WTC11 (cell line): ENCODE data around the gene SPATC1L. TPM values are rescaled to one million over a fixed set of nuclear protein-coding genes. Genes with fewer than 3 reads are reported as not detected.

Source experiments
- ATAC-seq: fragments of 200-7000 bp; cut with Tn5 transposase; 2 replicates; pipeline ENCODE4 v1.10.0; 2021; ENCODE audit warnings: mild to moderate bottlenecking, moderate library complexity
- CTCF ChIA-PET: fragments of 300-600 bp; sonication (Branson Sonifier 250); formaldehyde crosslinking; loops from one replicate; lab custom pipeline; 2021; ENCODE audit warnings: antibody characterized with exemption; lab: Charles Lee
- POLR2A ChIA-PET: fragments of 350-600 bp; sonication (Branson Sonifier 250); formaldehyde crosslinking; loops from one replicate; lab custom pipeline; 2021; ENCODE audit warnings: antibody characterized with exemption; lab: Charles Lee
- DNase-seq: peaks from one replicate; pipeline ENCODE4 v3.0.0; 2021; ENCODE audit warnings: low spot score
- H3K27ac Mint-ChIP-seq: 2 replicates; pipeline ENCODE4 v1.8.0; 2021; ENCODE audit warnings: mixed read lengths
- H3K27me3 Mint-ChIP-seq: 2 replicates; pipeline ENCODE4 v1.8.0; 2021; ENCODE audit warnings: low read depth, mild to moderate bottlenecking, moderate library complexity, mixed read lengths
- H3K36me3 Mint-ChIP-seq: 2 replicates; pipeline ENCODE4 v1.8.0; 2021; ENCODE audit warnings: mixed read lengths
- H3K4me1 Mint-ChIP-seq: 2 replicates; pipeline ENCODE4 v1.8.0; 2022; ENCODE audit warnings: mixed read lengths
- H3K4me3 Mint-ChIP-seq: 2 replicates; pipeline ENCODE4 v1.8.0; 2021; ENCODE audit warnings: mild to moderate bottlenecking, moderate library complexity, mixed read lengths
- H3K9me3 Mint-ChIP-seq: 2 replicates; pipeline ENCODE4 v1.8.0; 2021; ENCODE audit warnings: mixed read lengths
- ESRRA ChIP-seq: sonication (generic); formaldehyde crosslinking; IDR thresholded peaks from 2 replicates; pipeline ENCODE4 v1.8.1; 2022; ENCODE audit warnings: mild to moderate bottlenecking, missing genetic modification reagents, borderline replicate concordance
- GABPB1 ChIP-seq: sonication (generic); formaldehyde crosslinking; IDR thresholded peaks from 2 replicates; pipeline ENCODE4 v1.8.1; 2023; ENCODE audit warnings: mild to moderate bottlenecking, missing genetic modification reagents
- GRHL2 ChIP-seq: fragments of 250-450 bp; sonication (Bioruptor Pico); IDR thresholded peaks from 2 replicates; pipeline ENCODE4 v1.8.0; 2022; ENCODE audit warnings: mild to moderate bottlenecking, moderate library complexity; ENCODE audit not compliant: insufficient replicate concordance, severe bottlenecking
- KAT7 ChIP-seq: sonication (generic); formaldehyde crosslinking; IDR thresholded peaks from 2 replicates; pipeline ENCODE4 v1.8.1; 2023; ENCODE audit warnings: missing genetic modification reagents, mild to moderate bottlenecking, borderline replicate concordance
- NFE2L1 ChIP-seq: sonication (generic); formaldehyde crosslinking; IDR thresholded peaks from 2 replicates; pipeline ENCODE4 v1.8.1; 2023; ENCODE audit warnings: missing genetic modification reagents
- TCF7 ChIP-seq: sonication (generic); formaldehyde crosslinking; IDR thresholded peaks from 2 replicates; pipeline ENCODE4 v1.8.0; 2022; ENCODE audit warnings: mild to moderate bottlenecking, low read depth, missing genetic modification reagents, moderate library complexity
- TEAD4 ChIP-seq: sonication (generic); formaldehyde crosslinking; IDR thresholded peaks from 2 replicates; pipeline ENCODE4 v1.8.0; 2022; ENCODE audit warnings: mild to moderate bottlenecking, missing genetic modification reagents
- total RNA-seq: library from RNA; stranded (reverse); gene quantifications from 3 replicates; pipeline ENCODE4 v1.2.3, GENCODE V29; 2021
- TF ChIP-seq, protein P1 (sequence below): sonication (generic); formaldehyde crosslinking; IDR thresholded peaks from 2 replicates; pipeline ENCODE4 v1.8.0; 2022; ENCODE audit warnings: mild to moderate bottlenecking, missing genetic modification reagents
- TF ChIP-seq, protein P2 (sequence below): sonication (generic); formaldehyde crosslinking; IDR thresholded peaks from 2 replicates; pipeline ENCODE4 v1.8.1; 2022; ENCODE audit warnings: low read depth, mild to moderate bottlenecking, moderate library complexity, missing genetic modification reagents, borderline replicate concordance
- TF ChIP-seq, protein P3 (sequence below): sonication (generic); formaldehyde crosslinking; conservative IDR thresholded peaks from 2 replicates; pipeline ENCODE4 v1.8.1; 2023; ENCODE audit warnings: mild to moderate bottlenecking, low read depth, missing genetic modification reagents, moderate library complexity

SPATC1L gene
- total RNA-seq, 1 experiment from 2014 or later = 61.7 TPM

DNA sequence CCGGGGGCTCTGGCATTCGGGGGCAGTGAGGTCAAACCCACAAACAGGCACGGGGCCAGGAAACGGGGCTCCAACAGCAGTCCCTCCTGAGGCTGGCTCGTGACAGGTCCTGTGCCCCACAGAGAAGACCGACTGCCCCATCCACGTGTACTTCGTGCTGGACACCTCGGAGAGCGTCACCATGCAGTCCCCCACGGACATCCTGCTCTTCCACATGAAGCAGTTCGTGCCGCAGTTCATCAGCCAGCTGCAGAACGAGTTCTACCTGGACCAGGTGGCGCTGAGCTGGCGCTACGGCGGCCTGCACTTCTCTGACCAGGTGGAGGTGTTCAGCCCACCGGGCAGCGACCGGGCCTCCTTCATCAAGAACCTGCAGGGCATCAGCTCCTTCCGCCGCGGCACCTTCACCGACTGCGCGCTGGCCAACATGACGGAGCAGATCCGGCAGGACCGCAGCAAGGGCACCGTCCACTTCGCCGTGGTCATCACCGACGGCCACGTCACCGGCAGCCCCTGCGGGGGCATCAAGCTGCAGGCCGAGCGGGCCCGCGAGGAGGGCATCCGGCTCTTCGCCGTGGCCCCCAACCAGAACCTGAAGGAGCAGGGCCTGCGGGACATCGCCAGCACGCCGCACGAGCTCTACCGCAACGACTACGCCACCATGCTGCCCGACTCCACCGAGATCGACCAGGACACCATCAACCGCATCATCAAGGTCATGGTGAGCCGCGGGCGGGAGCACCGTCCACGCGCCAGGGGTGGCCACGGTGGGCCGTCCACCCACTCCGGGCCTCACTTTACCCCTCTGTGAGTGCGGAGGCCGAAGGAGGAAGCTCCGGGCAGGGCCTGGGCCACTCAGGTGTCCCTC lies 72.2 kb downstream of the SPATC1L start (continued):
- no peak for TF ChIP-seq GABPB1
- TF ChIP-seq, all 79 proteins: peak for 0

DNA sequence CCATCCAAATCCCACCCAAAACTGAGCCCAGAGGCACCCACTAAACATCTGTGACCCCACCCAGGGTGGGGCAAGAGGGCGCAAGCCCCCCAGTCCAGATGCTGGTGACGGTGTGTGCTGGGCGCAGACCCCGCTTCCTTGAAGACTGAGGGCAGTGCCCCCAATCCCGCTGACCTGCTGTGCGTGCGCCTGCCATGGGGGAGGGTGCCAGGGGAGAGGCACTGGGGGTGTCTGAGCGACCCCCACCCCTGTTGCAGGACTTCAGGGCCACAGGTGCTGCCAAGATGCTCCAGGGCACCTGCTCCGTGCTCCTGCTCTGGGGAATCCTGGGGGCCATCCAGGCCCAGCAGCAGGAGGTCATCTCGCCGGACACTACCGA lies 73.1 kb downstream of the SPATC1L start:
- ChIA-PET POLR2A (no interaction called here), CTCF (interaction anchor here (0.6 to 2.0 kb wide), 6 partner anchors 14 to 141 kb away, joined by 3 to 13 read pairs (median 6); no protein-coding TSS in a partner anchor)
- ATAC-seq (no peak), DNase-seq (no peak)
- peaks cover 12% of the 10 kb centered on the region for H3K4me1 Mint-ChIP-seq
- no peak overlapping the region for H3K27ac Mint-ChIP-seq
- H3K9me3 Mint-ChIP-seq = peaks cover 31% of the 10 kb centered on the region
- H3K36me3 Mint-ChIP-seq = peaks cover 58% of the 10 kb centered on the region
- peaks cover 2% of the 10 kb centered on the region; the same call in 1 of the 2 replicates for H3K27me3 Mint-ChIP-seq
- H3K4me3 Mint-ChIP-seq = no peak overlapping the region
- TF ChIP-seq NFE2L1 = no peak
- TF ChIP-seq, protein P1, sequence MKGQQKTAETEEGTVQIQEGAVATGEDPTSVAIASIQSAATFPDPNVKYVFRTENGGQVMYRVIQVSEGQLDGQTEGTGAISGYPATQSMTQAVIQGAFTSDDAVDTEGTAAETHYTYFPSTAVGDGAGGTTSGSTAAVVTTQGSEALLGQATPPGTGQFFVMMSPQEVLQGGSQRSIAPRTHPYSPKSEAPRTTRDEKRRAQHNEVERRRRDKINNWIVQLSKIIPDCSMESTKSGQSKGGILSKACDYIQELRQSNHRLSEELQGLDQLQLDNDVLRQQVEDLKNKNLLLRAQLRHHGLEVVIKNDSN (CRISPR knock-in tag) = no peak
- no peak for TF ChIP-seq KAT7 (CRISPR knock-in tag)
- TF ChIP-seq ESRRA = no peak
- TF ChIP-seq, protein P2, sequence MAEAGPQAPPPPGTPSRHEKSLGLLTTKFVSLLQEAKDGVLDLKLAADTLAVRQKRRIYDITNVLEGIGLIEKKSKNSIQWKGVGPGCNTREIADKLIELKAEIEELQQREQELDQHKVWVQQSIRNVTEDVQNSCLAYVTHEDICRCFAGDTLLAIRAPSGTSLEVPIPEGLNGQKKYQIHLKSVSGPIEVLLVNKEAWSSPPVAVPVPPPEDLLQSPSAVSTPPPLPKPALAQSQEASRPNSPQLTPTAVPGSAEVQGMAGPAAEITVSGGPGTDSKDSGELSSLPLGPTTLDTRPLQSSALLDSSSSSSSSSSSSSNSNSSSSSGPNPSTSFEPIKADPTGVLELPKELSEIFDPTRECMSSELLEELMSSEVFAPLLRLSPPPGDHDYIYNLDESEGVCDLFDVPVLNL (CRISPR knock-in tag) = no peak
- TF ChIP-seq, protein P3, sequence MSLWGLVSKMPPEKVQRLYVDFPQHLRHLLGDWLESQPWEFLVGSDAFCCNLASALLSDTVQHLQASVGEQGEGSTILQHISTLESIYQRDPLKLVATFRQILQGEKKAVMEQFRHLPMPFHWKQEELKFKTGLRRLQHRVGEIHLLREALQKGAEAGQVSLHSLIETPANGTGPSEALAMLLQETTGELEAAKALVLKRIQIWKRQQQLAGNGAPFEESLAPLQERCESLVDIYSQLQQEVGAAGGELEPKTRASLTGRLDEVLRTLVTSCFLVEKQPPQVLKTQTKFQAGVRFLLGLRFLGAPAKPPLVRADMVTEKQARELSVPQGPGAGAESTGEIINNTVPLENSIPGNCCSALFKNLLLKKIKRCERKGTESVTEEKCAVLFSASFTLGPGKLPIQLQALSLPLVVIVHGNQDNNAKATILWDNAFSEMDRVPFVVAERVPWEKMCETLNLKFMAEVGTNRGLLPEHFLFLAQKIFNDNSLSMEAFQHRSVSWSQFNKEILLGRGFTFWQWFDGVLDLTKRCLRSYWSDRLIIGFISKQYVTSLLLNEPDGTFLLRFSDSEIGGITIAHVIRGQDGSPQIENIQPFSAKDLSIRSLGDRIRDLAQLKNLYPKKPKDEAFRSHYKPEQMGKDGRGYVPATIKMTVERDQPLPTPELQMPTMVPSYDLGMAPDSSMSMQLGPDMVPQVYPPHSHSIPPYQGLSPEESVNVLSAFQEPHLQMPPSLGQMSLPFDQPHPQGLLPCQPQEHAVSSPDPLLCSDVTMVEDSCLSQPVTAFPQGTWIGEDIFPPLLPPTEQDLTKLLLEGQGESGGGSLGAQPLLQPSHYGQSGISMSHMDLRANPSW (CRISPR knock-in tag) = no peak
- no peak for TF ChIP-seq TCF7
- no peak for TF ChIP-seq GRHL2 (CRISPR knock-in tag)
- TF ChIP-seq TEAD4 (CRISPR knock-in tag) = no peak

Other genes with a start within 250 kb of the SPATC1L start
- 221 to 245 TPM (median 240 TPM) in 3 replicates for gene COL6A1, start 202.7 kb downstream of the SPATC1L start, total RNA-seq
- 111 to 138 TPM (median 138 TPM) in 3 replicates for gene COL6A2, start 86.3 kb downstream of the SPATC1L start, total RNA-seq
- gene FTCD, start 28.9 kb downstream of the SPATC1L start, total RNA-seq = 6.1 to 9.6 TPM (median 9.5 TPM) in 3 replicates
- 79.9 to 101 TPM (median 92.6 TPM) in 3 replicates for gene LSS, start 44.3 kb upstream of the SPATC1L start, total RNA-seq
- gene MCM3AP, start 101.2 kb upstream of the SPATC1L start, total RNA-seq = 136 to 167 TPM (median 136 TPM) in 3 replicates
- gene YBEY, start 101.9 kb upstream of the SPATC1L start, total RNA-seq = 24.6 to 29.2 TPM (median 27.4 TPM) in 3 replicates
- gene C21orf58, start 139.4 kb upstream of the SPATC1L start, total RNA-seq = 31.5 to 35.1 TPM (median 32.7 TPM) in 3 replicates
- 40.6 to 46.4 TPM (median 41.0 TPM) in 3 replicates for gene PCNT, start 139.7 kb upstream of the SPATC1L start, total RNA-seq